Epithelial cell of prostate (primary cell): ENCODE data around the gene DCAF10.
"Not testable (repeated sequence)": the region's sequence is repeated elsewhere in the genome, so short reads cannot be mapped to it uniquely, and the experiment has no call there.

Experiments
- DNase-seq: peaks from one replicate; pipeline ENCODE4 v3.0.0-alpha.2; 2011; ENCODE audit warnings: low read depth, low spot score
- H3K27ac ChIP-seq: fragments of 450-650 bp; 2 replicates; pipeline ENCODE4 v1.5.1; 2017; ENCODE audit warnings: mild to moderate bottlenecking

DCAF10 gene

DNA sequence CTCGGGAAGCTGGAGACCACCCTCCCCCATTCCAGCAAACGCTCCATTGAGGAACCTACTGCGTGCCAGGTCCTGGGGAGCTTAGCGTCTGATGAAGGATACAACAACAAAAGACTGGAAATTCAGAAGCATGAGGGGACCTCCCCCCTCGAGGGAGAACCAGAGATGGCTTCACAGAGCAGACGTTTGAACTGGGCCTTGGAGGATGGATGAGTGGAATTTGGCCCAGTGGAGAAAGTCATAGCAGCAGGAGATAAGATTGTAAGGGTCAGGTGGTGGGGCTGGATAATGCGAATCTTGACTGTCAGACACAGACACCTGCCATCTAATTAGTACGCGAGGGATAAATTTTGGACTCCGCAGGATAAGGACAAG, 104.5 kb downstream of the DCAF10 start:
- H3K27ac ChIP-seq = peak overlapping the region; percentile 83
- no peak for DNase-seq

DNA sequence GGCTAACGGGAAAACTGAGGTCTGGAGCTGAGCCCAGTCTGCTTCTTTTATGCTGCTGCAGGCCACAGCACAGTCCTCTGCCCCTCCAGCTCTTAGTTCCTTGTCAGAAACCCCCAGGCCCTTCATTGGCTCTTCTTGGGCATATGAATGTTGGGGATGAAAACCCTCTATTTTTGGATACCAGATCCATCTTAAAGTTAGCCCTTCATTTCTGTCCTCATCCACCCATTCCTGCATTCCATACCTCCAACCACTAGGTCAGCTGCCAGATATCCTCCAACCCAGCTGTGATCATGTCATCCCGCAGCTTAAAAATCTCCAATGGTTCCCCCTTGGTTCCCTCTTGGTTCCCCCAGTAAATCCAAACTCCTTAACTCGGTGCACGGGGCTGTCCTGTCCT, 105.2 kb downstream of the DCAF10 start:
- no peak overlapping the region for H3K27ac ChIP-seq
- DNase-seq = no peak

DNA sequence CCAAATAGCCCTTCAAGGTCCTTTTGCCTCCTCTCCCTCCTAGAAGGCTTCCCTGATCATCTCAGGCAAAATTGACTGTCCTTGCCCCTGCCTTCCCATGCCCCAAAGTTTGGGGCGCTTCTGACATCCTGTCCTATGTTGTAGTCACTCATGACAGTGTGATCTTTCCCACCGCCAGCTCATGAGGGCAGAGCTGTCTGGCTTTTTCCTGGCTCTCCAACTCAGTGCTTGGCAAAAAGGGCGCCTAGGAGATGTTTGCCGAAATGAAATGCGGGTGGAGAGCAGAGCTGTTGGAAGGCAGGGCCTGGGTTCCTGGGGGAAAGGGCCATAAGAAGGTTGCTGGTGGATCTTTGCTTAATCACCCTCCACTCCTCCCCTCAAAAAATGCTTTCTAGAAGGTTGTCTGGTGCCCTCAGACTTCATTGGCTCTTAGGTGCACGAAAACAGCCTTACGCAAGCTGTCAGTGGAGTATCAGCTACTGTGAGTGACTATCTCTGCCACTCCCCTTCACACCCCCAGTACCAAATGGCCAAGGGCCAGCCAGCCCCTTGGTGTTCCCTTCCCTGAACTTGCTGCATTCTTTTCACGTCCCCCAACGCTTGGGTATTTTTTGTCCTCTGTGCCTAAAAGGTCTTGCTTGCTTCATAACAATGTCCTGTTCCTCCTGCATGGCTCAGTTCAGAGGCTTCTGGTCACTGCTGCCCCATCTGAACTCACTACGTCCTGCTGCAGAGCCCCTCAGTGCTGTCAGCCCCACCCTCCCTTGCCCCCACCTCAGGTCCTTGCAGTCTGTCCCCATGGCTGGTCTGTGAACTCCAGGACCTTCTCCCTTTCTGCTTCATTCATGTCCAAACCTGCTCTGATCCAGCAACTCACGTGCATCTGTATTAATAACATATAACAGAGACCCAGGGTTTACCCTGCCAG, 106.0 kb downstream of the DCAF10 start:
- DNase-seq = no peak
- no peak overlapping the region for H3K27ac ChIP-seq

DNA sequence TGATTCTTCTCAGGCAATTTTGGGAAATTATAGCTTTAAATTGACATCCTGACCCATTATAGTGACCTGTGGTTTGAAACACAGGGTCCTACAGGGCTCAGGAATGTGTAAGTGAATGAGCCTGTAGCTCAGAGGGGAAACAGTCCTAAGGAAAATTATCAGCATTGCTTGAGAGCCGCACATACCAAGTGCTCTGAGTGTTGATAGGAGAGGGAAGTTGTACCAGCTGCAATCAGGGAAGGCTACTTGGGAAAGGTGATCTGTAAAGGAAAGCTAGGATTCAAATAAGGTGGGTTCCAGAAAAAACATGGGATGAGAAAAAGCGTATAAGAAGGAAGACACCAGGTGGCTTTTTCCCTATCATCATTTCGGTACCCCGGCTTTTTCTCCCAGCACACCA, 107.7 kb downstream of the DCAF10 start:
- no peak for DNase-seq
- no peak overlapping the region for H3K27ac ChIP-seq

DNA sequence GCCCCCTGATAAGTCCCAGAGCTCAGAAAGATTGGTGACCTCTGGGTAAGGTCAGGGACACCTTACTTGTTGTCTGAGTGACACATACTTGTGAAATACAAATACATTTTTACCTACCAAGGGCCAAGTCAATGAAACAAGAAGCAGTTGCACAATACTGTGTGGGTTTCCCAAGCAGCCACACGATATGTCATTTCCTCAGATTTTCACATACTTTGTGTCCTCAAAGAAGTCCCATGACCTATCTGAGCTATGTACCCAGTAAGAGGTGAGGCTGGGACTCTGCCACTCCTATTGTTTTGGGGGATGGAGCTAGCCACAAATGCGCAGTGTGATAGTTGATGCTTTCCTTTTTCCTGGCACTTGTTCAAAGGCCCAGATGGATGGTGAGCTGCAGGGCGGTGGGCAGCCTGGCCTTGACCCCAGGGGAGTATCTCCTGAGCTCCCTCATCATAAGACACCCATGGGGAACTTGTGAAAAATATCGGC, 108.1 kb downstream of the DCAF10 start:
- no peak for DNase-seq
- peak overlapping the region; percentile 31 for H3K27ac ChIP-seq

DNA sequence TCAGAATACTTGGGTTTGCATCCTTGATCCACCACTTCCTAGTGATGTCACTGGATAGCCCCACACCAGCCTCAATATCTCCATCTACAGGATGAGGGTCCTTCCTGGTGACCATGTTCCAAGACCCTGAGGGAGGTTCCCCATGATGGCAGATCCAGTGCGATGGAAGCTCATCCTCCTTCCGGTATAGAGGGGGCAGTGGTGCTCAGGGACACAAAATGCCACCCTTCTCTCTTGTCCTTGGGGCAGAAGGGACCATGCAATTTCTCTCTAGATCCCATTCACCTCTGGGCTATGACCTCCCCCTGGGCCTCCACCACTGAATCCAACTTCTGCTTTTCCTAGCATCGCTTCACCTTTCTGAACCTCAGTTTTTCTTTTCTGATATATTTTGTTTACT, 108.7 kb downstream of the DCAF10 start:
- no peak for DNase-seq
- peak overlapping the region; percentile 31 for H3K27ac ChIP-seq

DNA sequence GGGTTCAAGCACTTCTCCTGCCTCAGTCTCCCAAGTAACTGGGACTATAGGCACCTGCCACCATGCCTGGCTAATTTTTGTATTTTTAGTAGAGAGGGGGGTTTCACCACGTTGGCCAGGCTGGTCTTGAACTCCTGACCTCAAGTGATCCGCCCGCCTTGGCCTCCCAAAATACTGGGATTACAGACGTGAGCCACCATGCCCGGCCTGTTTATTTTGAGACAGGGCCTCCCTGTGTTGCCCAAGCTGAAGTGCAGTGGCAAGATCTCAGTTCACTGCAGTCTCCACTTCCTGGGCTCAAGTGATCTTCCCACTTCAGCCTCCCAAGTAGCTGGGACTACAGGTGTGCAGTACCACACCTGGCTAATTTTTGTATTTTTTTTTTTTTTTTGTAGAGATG, 109.2 kb downstream of the DCAF10 start:
- DNase-seq = not testable (repeated sequence)

DNA sequence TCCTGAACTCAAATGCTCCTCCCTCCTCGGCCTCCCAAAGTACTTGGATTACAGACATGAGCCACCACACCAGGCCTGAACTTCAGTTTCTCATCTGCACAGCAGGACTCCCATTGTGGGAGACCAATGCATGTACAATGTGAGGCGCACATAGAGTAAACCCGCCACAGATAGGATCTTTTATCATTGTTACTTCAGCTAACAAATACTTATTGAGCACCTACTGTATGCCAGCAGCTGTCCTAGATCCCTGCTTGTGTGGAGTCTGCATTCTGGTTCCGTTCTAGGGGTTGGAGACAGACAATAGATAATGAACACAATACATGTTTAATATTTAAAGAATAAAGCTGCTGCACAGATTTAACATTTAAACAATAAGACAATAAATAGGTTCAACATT, 109.7 kb downstream of the DCAF10 start:
- DNase-seq = no peak
- no peak overlapping the region for H3K27ac ChIP-seq

More for the DNA sequence above, 109.2 kb downstream of the DCAF10 start:
- H3K27ac ChIP-seq = not testable (repeated sequence)

DNA sequence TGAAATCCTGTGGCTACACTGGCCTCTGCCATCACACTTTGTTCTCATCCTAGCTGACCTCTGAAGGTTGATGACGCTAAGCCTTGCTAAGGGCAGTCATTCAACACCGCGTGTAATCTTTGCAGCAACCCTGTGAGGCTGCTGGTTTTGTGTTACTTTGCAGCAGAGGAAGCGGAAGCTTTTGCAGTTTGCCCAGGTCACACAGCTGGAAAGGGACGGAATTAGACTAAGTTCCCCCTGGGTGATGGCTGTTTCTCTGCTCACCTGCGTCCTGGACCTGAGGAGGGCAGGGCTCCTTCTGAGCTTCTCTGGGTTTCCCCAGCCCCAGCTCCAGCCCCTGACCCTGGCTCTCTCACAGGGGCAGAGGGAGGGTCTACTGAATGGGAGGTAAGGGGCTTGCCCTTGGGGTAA, 110.7 kb downstream of the DCAF10 start:
- no peak for DNase-seq
- no peak overlapping the region for H3K27ac ChIP-seq

DNA sequence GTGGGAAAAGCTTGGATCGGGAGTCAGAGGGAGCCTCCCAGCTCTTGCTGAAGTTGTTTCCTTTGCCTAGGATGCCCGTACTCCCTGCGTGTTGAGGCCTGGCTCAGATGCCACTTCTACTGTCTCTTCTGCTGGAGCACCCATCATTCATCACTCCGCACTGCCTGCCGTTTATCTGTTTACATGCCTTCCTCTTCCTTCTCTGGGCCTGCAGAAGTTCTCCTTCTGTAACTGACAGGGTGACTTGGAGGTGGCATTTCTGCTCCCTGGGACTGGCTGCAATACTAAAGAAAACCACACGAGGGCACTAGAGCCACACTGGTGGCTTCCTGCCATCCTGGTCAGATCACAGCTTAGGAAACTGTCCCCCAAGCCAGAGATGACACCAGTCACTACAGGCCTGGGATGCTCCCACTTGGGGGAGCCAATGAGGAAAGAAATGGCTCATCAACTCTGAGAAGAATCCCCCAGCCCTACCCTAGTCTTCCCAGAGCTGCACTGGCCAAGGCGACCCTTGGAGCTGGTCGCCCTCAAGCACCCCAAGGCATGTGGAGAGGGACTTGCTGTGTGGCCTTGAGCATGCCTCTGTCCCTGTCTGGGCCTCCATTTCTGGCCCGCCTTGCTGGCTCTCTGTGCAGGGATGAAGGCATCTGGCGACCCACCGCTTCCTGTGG, 113.0 kb downstream of the DCAF10 start:
- peak overlapping the region; percentile 22 for H3K27ac ChIP-seq
- no peak for DNase-seq

DNA sequence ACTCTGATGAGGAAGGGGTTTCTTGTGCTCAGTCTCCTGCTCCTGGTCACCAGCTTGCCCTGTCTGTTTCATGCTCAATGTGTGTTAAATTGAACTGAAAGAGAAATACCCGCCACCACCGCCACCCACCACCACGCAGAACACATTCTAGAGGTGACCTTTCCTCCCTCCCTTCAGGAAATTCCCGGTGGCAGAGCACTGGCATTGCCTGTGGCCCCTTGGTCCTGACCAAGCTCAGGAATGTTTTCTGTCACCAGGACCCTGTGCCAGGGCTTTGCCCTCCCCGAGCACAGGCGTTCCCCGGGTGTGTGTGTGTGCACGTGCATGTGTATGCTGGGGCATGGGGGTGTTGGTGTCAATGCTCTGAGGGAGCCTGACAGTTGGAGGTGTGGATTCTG, 113.6 kb downstream of the DCAF10 start:
- DNase-seq = no peak

DNA sequence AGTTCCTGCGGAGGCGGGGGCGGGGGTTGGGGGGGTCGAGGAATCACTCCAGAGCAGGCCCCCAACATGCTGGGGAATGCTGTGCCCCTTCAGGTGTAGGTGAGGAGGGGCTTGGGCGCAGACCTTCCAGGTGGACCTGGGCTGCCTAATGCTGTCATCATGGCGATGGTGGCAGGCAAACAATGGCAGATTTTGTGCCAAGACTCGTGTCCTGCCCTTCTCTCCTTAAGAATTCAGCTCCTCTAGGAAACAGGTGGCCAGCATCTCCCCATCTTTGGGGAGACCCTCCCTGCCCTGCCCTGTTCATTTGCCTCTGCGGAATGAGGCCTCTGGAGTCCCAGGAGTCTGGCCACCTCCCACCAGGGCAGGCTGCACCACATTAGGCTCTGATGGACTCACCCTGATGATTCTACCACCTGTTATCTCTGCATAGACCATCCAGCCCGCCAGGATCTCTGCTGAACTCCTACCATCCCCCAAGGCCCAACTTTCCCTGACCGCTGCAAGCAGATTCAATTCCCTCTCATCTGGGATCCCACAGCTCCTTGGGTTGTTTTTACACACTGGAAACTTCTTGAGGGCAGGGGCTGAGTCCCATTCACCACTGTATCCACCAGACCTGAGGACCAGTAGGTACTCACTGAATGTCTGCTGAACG, 114.2 kb downstream of the DCAF10 start:
- H3K27ac ChIP-seq = no peak overlapping the region
- no peak for DNase-seq

More for the DNA sequence above, 113.6 kb downstream of the DCAF10 start:
- no peak overlapping the region for H3K27ac ChIP-seq

DNA sequence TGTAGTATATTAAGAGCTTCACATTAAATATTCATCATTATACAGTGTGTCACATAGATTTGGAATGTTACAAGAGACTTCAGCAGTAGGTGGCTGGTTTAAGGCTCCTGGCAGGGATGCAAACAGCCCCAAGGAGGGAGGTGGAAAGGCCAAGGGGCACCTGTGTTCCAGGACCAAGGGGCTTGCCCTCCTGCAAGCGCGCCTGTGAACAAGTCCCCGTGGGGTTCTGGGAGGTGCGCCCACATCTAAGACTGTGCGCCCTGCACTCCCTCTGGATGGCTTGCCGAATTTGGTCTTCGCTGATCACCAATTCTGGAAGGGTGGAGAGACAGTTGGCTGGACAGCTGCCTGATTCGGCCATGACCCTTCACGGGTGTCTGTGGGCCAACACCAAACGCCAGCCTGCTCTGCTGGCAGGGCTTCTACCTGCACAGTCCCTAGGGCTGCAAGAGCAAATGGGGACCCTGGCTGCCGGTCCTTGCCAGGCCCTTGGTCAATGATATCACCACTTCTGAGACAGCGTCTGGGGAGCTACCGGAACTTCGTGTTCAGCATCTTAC, 115.4 kb downstream of the DCAF10 start:
- no peak for DNase-seq
- H3K27ac ChIP-seq = no peak overlapping the region

DNA sequence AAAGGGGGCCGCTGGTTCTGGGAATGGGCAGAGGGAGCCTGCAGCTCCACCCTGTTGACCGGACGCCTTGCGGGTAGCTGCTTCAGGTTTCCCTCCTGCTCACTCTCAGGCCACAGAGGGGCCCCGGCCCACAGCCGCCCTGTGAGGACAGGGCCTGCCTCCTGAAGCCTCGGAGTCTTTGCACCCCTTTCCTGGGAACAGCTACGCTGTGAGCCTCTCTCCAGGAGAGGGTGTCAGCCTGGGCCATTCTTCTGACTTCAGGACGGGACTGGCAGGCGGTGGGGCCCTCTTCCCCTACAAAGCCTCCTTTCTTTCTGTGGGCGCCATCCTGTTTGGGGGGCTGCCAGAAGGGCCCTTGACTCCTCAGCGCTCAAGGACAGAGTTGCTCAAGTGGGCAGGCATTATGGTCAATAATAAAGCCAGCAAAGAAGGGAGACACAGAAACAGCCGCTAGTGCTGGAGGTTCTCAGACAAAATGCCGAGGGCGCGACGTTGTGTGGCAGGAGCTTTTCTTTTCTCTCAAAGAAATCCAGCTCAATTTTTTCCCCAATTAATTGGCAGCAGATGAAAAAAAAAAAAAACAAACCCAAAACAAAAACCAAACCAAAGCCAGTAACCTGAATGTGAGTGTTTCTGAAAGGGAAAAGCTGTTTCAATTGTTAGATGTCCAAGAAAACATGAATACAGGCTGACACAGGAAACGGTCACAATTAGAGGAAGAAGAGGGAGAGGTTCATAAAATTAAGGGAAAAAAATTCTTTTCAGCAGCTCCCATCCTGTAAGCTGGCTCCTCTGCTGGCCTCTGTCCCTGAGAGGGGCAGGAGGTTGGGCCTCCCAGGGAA, 116.1 kb downstream of the DCAF10 start:
- no peak overlapping the region for H3K27ac ChIP-seq
- DNase-seq = no peak
